Endothelial cell of umbilical vein (primary cell): Measurements from ENCODE around the gene DVL1.

ENCODE experiments used
- GATA2 ChIP-seq: IDR thresholded peaks from 2 replicates; pipeline ENCODE4 v1.7.0; 2011; ENCODE audit warnings: low read depth, mild to moderate bottlenecking, moderate library complexity, mixed read lengths, low read length; ENCODE audit not compliant: insufficient read length, insufficient read depth
- POLR2A ChIP-seq: IDR thresholded peaks from 2 replicates; pipeline ENCODE4 v1.6.1; 2012; ENCODE audit warnings: low read depth, mild to moderate bottlenecking, control low read depth, low read length
- POLR2AphosphoS5 ChIP-seq: IDR thresholded peaks from 2 replicates; pipeline ENCODE4 v1.6.1; 2012; ENCODE audit warnings: low read depth, mild to moderate bottlenecking, control low read depth, low read length, moderate library complexity; ENCODE audit not compliant: insufficient read depth
- TF ChIP-seq, protein P1 (sequence below), 2 donors: IDR thresholded peaks; 1 replicate in 1 of 2; 2 replicates in 1 of 2; pipeline ENCODE4 v1.5.1; 2011; ENCODE audit warnings: low read length in 2 of 2, mild to moderate bottlenecking in 2 of 2, moderate library complexity in 2 of 2, control low read depth in 1 of 2, inconsistent platforms in 1 of 2, low read depth in 1 of 2; ENCODE audit not compliant: insufficient read depth in 1 of 2; ENCODE audit errors: extremely low read depth in 1 of 2

- TF ChIP-seq, protein P1, sequence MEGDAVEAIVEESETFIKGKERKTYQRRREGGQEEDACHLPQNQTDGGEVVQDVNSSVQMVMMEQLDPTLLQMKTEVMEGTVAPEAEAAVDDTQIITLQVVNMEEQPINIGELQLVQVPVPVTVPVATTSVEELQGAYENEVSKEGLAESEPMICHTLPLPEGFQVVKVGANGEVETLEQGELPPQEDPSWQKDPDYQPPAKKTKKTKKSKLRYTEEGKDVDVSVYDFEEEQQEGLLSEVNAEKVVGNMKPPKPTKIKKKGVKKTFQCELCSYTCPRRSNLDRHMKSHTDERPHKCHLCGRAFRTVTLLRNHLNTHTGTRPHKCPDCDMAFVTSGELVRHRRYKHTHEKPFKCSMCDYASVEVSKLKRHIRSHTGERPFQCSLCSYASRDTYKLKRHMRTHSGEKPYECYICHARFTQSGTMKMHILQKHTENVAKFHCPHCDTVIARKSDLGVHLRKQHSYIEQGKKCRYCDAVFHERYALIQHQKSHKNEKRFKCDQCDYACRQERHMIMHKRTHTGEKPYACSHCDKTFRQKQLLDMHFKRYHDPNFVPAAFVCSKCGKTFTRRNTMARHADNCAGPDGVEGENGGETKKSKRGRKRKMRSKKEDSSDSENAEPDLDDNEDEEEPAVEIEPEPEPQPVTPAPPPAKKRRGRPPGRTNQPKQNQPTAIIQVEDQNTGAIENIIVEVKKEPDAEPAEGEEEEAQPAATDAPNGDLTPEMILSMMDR (IDR thresholded peaks at IDR 0.05; ENCODE audit: extremely low read depth in 1 of 2, insufficient read depth in 1 of 2, low read depth in 1 of 2, low read length in 2 of 2): no peak
- TF ChIP-seq POLR2AphosphoS5 (no peak), GATA2 (no peak), POLR2A (no peak)
Measured at GRCh38 chr1:1397839-1398523, 48.8 kb upstream of the DVL1 start.
